Iris pigment epithelial cell (primary cell): Measurements from ENCODE around the gene GNRH2.
"Not testable (repeated sequence)": the region's sequence is repeated elsewhere in the genome, so short reads cannot be mapped to it uniquely, and the experiment has no call there.

Experiments
- DNase-seq: peaks from one replicate; pipeline ENCODE4 v3.0.0-alpha.2; 2011; ENCODE audit warnings: low read depth

GNRH2 gene, protein sequence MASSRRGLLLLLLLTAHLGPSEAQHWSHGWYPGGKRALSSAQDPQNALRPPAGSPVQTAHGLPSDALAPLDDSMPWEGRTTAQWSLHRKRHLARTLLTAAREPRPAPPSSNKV

DNA sequence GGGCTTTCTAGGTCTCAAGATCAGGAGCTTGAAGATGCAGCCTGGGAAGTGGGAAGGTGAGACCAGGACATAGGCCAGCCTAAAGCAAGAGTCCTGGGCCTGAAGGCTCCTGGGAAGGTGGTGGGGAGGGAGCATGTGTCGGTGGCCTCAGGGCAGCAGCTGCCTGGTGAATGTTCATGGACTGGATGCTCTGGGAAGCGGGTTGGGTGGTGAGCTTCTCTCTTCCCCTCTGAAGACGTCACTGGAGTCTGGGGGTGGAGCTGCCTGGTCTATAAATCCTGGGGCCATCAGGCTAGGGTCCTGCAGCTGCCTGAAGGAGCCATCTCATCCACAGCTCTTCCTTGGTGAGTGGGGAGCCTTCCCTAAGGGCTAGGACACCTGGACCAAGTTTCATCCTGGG, at the start of gene GNRH2:
GNRH2 (plus strand) TSS at position 301 of the 400 bp plus-strand sequence. CDS start 793 bp downstream, outside the sequence.
- DNase-seq: no peak

DNA sequence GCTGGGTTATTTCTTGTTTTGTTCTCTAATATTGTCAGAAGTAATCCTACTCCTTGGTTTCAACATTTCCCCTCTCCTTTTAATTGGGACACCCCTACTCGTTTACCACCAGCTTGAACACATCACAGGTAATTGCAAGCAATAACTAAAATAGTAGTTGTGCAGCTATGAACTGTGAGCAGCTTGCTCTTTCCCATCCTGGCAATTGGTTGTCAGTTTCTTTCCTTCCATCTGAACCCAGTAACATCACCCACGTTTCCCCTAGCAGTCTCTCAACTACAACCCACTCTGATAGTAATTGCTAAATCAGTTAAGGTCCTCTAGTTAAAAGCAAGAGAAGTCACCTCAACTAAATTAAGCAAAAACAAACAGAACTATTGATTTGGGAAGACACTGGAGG, 47.6 kb upstream of the GNRH2 start:
- no peak for DNase-seq

DNA sequence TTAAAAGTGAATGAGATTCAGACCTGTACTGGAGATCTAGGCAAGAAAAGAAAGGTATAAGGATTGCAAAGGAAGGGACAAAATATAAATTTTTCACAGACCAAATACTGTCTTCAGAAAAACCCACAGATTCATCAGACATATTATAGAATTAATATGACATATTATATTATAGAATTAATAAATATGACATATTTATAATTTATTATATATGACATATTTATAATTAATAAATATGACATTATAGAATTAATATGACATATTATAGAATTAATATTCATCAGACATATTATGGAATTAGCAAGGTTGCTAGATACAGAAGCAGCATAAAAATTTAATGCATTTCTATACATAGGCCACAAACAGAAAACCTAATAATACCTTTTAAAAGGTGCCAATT, 44.7 kb upstream of the GNRH2 start:
- DNase-seq: no peak

DNA sequence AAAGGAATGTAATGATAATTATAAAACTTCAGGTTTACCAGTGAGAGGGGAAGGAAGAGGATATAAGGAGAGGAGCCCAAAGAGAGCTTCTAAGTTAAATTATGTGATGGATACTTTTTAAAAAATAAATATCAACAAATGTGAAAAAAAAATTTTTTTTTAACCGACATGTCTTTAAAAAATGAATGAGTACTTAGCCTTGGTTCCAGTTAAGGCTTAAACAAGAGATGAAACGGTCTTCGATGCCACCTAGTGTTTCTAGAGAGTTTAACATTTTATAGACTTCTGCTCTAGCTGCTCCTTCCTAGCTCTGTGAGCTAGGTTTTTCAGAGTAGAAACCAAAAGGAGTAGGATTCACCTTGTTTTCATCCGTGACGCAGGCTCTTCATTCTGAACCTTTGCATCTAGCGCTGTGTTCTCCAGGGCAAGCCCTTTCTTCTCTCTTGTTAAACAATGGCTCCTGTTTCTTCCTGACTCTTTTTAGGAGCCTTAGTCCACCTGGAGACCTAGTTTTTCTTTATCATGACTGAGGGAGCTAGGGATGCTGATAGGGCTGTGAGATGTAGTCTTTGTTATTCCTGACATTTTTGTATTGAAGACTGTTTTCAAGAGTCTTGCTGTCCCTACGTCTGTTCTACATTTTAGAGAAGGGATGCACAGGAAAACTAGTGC, 42.4 kb upstream of the GNRH2 start:
- DNase-seq: peak; percentile 73

DNA sequence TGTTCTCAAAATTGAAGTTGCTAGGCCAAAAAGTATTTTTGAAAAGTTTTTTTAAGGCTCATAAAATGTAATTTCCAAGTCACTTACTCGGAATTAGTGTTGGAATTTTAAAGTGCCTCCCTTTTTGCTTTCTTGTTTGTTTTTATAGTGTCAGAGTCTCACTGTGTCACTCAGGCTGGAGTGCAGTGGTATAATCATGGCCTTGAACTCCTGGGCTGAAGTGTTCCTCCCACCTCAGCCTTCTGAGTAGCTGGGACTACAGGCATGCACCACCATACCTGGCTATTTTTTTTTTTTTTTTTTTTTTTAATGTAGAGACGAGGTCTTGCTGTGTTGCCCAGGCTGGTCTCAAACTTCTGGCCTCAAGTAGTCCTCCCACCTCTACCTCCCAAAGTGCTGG, 40.0 kb upstream of the GNRH2 start:
- no peak for DNase-seq

DNA sequence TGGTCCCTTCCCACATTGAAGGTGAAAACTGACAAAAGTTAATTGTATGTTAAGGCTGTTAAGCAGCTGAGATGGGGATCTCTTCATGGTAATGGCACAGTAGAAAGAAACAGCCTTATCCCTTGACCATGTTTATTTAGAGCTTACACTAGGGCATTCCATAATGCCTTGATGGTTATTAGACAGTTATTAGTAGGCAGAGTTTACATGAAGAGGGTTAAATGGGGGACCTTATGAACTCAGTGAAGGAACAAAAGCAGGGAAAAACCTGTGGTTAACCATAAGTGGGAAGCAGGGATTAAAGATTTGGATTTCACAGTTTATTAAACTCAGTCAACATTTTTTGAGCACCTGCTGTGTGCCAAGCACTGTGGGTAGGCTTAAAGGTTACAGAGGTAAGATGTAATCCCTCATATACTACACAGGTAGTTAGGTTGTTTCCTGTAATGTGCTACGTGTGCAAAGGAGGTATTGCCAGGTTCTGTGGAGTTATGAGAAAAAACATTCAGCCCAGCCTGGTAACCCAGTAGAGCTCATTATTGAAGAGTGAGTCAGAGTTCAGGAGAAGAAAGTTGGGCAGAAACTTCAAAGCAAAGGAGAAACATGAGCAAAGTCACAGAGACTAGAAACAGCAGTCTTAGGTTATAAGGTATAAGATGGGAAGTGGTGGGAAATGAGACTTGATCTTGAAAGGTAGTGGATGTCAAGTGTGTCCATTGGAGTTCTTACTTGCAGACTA, 32.3 kb upstream of the GNRH2 start:
- peak; percentile 76 for DNase-seq

DNA sequence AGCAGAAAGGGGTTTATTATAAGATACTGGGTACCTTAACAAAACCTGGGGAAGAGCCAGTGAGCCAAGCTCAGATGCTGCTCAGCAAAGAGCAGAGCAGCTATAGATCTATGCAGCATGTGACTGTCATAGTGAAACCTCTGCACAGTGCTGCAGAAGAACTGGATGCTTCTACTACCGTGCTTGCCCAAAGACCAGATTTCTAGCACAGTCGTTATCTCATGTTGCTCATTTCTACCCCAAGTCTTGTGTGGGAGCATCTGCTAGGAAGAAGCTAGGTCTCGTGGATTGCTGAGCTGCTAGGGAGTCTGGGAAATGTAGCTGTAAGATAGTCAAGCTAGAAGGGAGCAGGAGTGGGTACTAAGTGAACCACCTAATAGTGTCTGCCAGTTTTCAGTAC, 31.7 kb upstream of the GNRH2 start:
- DNase-seq: no peak

DNA sequence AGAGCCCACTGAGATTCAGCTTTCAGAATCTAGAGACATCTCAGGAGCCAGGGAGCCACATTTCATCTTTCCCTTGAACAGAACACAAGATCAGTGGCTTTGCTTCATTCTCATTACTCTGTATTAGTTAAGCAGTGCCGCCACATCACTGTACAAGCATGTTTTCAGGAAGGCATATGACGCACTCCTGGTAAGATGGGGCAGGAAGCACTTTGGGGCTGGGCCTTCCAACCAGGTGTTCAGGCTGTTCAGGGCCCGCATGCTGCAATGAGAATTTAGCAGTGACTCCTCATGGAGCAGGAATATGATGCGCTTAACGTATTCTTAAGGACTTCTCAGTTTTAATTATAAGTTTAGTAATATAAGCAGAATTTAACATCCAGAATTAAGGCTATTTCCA, 29.7 kb upstream of the GNRH2 start:
- DNase-seq: no peak

DNA sequence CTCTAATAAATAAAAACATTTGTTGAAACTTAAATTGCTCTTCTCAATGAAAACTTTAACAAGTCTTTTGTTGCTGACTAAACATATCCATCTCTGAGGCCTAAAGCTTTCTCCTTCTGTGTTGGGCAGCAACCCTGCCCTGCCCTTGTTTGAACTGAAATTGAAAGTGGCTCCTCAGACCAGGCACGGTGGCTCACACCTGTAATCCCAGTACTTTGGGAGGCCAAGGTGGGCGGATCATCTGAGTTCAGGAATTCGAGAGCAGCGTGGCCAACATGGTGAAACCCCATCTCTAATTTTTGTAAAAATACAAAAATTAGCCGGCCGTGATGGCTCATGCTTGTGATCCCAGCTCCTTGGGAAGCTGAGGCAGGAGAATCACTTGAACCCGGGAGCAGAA, 29.2 kb upstream of the GNRH2 start:
- DNase-seq: no peak

DNA sequence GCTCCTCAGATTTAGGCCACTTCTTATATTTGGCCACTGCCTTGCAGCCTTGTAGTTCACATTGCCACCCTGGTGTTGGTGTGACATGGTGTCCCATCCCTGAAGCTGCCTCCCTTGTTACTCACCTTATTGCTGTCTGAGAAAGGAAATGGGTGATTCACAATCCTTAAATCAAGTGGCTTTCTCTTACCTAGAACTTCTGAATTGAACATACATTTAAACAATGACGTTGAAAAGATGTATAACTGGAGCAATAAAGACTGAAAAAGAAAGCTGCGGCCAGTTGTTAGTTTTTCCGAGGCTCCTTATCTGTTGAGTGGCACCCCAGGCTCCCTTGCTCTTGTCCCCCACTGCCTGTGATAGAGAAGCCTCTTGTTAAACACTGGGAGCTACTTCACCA, 28.8 kb upstream of the GNRH2 start:
- DNase-seq: no peak

DNA sequence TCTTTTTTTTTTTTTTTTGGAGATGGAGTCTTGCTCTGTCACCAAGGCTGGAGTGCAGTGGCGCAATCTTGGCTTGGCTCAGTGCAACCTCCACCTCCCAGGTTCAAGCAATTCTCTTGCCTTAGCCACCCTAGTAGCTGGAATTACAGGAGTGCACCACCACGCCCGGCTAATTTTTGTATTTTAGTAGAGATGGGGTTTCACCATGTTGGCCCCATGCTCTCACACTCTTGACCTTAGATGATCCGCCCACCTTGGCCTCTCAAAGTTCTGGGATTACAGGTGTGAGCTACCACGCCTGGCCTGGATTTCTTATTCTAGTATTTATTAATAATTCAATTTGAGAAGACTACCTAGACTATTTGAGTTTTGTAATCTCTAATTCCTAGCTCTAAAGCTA, 28.1 kb upstream of the GNRH2 start:
- not testable (repeated sequence) for DNase-seq

DNA sequence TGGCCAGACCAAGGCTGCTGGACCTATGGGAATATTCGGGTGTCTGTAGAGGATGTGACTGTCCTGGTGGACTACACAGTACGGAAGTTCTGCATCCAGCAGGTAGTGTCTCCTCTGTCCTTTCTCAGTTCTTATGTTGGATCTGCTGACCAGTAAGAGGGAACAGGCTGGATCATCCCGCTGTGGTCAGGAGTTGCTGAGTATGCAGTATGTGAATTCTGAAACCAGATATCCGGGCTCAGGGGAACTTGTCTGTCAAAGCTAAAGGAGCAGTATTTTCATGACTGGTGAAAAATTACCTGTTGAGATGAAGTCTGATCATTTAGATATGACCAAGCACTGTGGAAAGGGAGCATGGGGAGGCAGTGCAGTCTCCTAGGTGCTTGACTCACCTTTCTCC, 22.1 kb upstream of the GNRH2 start:
- DNase-seq: no peak

DNA sequence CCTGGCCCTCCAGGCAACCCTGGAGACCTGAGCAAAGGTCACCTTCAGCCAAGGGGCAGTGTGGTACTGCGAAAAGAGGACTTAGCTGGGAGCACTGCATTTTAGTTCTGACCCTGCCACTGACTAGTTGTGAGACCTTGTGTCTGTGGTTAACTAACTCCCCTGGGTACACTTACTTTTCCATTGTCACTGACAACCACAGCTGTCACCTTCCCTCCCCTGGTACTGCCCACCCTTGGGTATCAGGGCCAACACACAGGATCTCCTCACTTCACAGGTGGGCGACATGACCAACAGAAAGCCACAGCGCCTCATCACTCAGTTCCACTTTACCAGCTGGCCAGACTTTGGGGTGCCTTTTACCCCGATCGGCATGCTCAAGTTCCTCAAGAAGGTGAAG, 21.6 kb upstream of the GNRH2 start:
- DNase-seq: no peak

DNA sequence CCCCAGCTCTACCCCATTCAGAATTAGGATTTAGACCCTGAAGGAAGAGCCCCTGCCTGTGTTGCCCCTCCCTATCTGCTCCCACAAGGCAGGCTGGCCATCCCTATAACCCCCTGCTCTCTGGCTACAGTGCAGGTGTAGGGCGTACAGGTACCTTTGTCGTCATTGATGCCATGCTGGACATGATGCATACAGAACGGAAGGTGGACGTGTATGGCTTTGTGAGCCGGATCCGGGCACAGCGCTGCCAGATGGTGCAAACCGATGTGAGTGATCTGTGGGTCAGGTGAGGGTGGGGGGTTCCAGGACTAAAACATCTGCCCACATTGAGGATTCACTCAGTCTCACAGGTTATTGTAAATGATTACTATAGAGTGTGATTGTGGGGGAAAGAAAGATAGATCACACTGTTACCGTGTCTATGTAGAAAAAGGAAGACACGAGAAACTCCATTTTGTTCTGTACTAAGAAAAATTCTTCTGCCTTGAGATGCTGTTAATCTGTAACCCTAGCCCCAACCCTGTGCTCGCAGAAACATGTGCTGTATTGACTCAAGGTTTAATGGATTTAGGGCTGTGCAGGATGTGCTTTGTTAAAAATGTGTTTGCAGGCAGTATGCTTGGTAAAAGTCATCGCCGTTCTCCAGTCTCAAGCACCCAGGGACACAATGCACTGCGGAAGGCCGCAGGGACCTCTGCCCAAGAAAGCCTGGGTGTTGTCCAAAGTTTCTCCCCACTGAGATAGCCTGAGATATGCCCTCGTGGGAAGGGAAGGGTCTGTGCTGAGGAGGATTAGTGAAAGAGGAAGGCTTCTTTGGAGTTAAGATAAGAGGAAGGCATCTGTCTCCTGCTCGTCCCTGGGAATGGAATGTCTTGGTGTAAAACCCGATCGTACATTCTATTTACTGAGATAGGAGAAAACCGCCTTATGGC, 20.6 kb upstream of the GNRH2 start:
- DNase-seq: not testable (repeated sequence)

DNA sequence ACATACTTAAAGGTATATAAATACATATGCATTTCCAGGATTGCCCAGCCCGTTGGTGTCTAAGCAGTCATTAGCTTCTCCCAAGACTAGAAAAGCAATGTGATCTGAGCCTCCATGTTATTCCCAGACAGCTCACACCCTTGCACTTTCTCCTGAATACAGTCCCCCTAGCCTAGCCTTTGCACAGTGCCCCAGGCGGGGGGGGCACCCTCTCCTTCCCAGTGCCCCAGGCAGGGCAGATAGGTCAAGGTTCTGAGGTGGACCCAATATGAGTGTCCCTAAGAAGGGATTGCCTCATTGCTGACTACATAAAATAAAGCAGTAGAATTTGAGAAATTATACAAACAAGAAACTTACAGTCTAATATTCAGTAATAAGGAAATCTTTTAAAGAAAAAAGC, 15.4 kb upstream of the GNRH2 start:
- DNase-seq: no peak

DNA sequence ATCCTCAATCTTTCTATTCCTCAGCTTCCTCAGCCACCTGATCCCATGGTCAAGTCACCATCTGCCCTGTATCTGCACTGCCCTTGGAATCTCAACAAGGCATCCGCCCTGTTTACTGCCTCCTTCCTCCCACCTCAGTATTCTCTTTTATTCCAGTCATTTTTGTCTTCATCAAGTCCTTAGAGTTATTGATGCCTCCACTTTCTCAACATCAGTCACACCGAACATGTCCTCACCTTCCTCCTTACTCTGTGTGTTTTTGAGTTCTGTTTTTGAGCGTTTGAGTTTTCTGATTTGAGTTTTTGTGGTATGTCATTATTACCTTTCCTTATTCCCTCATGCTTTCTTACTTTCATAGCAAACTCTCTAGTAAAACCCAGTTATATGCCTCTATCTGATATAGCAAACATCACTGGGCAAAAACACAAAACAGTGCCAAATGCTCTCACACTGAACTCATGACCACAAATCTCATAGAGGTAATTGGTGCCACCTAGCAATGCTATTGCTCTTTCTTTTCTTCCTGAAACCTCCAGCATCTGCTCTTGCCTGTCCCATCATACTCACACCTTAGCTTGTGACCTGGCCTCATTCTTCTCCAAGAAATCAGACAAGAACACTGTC, 11.8 kb upstream of the GNRH2 start:
- no peak for DNase-seq

DNA sequence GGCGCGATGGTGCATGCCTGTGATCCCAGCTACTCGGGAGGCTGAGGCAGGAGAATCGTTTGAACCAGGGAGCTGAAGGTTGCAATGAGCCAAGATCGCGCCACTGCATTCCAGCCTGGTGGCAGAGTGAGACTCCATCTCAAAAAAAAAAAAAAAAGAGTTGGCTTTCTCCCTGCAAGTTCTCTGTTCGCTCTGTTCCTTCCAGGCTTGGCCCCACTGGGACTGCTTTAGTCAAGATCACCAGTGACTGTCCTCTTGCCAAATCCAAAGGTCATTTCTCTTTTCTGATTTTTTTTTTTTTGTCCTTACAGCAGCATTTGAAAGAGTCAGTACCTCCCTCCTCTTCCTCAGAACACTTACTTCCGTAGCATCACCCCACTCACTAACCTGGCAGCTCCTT, 10.8 kb upstream of the GNRH2 start:
- no peak for DNase-seq

DNA sequence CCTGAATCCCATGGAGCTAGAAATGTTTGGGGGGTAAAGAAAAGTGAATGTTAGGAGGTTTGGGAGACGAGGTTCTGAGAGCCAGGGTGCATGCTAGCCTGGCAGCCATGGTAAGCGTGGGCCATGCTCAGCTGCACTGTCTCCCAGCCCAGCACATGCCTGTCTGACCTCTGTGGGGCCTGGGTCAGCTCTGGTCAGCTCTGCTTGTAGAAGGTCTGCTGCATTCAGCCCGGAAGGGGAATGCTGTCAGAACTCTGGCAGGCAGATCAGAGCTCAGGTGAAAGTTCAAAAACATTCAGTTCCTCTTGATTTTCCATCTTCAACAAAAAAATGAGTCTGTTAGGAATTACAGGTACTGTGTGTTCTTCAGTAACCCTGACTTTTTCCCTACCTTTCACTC, 5.8 kb upstream of the GNRH2 start:
- DNase-seq: no peak

DNA sequence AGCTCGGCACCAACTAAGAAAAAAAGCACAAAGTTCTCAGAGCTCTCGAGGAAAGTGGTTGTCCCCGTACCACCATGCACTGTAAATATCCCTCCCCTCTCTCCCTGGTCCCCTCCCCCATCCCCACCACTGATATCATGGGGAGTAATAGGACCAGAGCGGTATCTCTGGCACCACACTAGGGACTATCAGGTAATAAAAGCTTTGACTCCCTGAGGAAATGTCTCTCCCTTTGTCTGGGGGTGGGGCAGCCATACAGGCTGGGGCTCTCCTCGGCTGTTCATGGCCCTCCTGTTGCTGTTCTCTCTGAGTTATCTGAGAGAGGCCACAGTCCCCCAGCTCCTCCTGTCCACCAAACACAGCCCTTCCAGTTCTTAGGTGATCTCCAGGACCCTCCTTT, 5.0 kb upstream of the GNRH2 start:
- no peak for DNase-seq

DNA sequence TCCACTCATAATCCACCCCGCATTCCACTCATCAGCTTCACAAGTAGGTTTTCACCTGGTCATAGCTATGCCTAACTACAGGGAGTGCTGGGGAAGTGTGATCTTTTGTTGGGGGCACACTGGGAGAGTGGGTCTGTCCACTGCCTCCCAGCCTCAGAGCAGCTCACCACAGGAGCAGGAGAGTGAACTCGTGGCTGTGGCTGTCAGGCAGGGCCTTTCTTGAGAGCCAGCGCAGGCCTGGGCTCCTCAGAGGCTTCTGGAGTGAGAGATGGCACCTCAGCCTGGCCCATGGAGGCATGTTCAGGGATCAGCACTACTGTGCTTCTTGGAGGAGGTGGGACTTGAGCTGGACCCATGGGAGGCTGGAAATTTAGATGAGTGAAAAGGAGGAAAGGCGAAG, 4.0 kb upstream of the GNRH2 start:
- DNase-seq: no peak

DNA sequence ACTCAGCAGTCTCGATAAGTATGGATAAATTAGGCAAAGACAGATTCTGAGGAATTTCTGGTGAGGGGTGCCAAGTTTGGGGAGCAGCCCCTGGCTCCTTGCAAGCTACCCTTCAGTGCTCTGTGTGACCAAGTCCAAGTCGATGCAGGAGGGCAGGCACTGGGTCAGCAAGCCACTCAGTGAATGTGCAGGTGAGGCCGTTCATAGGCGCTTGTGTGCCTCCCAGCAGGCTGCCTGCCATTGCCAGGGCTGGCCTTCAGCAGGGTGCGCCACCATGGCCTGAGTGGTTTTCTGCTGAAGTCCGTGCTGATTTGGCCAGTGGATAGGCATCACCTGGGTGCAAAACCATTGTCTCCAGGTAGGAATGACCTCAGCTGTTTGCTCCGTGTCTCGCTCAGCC, 3.3 kb upstream of the GNRH2 start:
- DNase-seq: no peak

DNA sequence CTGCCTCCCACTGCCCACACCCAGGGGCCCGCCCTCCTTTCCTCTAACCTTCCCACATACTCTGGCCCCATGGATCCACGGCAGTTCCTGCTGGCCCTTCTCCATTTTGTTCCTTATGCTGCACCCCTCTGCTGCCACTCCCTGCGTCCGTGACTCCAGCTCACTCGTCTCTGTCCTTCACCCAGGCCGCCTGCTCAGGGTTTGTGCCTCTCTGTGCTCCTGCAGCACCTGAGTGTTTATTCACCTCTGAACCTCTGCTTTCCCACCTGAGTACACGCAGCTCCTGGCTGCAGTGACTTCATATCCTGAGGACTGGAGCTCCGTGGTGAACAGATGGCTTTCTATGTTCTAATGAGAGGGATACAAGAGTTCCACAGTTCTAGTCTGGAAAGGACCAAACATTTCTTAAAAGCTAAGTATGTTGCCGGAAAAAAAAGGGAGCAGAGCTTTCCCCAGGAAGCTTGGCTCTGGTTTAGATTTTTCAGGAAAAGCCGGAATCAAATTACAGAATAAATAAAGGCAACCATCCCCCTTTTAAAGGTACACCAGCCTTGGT, 1.5 kb upstream of the GNRH2 start:
- DNase-seq: peak; percentile 13
